Inflammatory macrophage treated with lipopolysaccharide for 1 hour (primary cell): ENCODE measurements around the gene DCUN1D1.

Source experiments
- DNase-seq, 2 donors: peaks; one replicate each; pipeline ENCODE4 v3.0.0-alpha.2; 2020 to 2022

Gene DCUN1D1

GRCh38 chr3:182889948-182890629 is 90.2 kb downstream of the DCUN1D1 start:
- DNase-seq, result no peak
